ENCODE results near the gene SLC4A5.

- TF ChIP-seq CTCF (IDR thresholded peaks at IDR 0.05) (no peak), POLR2AphosphoS5 (IDR thresholded peaks at IDR 0.05) (no peak), EP300 (IDR thresholded peaks at IDR 0.05) (no peak)
These were observed 15.1 kb downstream of the SLC4A5 start for GRCh38 chr2:74328074-74328473.

Measured in upper lobe of left lung (tissue), 4 donors.